Testis (tissue), 2 donors: ENCODE measurements around the gene PURA.

ENCODE experiments used
- POLR2A ChIP-seq: fragments of 450-650 bp; IDR thresholded peaks from one replicate; pipeline ENCODE4 v1.6.1; 2017; ENCODE audit warnings: antibody characterized with exemption, mild to moderate bottlenecking, moderate library complexity
- TF ChIP-seq, protein P1 (sequence below), 3 experiments: fragments of 450-650 bp in 2 of 3; fragments of 200-600 bp in 1 of 3; sonication (generic) in 1 of 3; IDR thresholded peaks; one replicate each; pipeline ENCODE4 v1.5.1; 2016 to 2019; ENCODE audit warnings: antibody characterized with exemption in 3 of 3, mild to moderate bottlenecking in 2 of 3, moderate library complexity in 1 of 3

DNA sequence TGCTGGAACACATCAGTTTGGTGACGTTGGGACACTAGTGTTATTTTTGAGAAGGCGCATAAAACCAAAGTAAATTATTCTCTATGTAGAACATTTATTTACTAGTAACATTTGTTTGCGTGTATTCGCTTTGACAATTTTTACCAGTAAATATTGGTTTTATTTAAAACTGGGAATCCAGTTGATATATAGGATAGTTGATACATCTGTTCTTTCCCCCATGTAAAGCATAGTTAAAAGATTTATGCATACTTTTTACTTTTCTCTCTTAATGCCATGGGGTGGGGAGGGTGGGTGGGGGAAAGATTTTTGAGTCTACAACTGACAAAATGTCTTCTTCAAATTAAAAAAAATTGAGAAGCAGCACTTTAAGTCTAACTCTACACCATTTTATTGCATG lies 11.7 kb downstream of the PURA start, which contains the start of gene IGIP:
- TF ChIP-seq, protein P1, sequence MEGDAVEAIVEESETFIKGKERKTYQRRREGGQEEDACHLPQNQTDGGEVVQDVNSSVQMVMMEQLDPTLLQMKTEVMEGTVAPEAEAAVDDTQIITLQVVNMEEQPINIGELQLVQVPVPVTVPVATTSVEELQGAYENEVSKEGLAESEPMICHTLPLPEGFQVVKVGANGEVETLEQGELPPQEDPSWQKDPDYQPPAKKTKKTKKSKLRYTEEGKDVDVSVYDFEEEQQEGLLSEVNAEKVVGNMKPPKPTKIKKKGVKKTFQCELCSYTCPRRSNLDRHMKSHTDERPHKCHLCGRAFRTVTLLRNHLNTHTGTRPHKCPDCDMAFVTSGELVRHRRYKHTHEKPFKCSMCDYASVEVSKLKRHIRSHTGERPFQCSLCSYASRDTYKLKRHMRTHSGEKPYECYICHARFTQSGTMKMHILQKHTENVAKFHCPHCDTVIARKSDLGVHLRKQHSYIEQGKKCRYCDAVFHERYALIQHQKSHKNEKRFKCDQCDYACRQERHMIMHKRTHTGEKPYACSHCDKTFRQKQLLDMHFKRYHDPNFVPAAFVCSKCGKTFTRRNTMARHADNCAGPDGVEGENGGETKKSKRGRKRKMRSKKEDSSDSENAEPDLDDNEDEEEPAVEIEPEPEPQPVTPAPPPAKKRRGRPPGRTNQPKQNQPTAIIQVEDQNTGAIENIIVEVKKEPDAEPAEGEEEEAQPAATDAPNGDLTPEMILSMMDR (IDR thresholded peaks at IDR 0.05) = no peak
- no peak for TF ChIP-seq POLR2A
